CD4-positive, alpha-beta T cell treated with Interleukin-6 at 100 ng/mL for 8 hours (primary cell): ENCODE measurements around the gene CAND1.
"Not testable (repeated sequence)": the region's sequence is repeated elsewhere in the genome, so short reads cannot be mapped to it uniquely, and the experiment has no call there.

Experiments used
- DNase-seq: peaks from one replicate; pipeline ENCODE4 v3.0.0-alpha.2; 2020; ENCODE audit warnings: mixed read lengths, low spot score

Gene CAND1

GRCh38 chr12:67341086-67341485 lies 71.9 kb downstream of the CAND1 start:
- DNase-seq = not testable (repeated sequence)

- DNase-seq = no peak
These were observed 76.0 kb downstream of the CAND1 start for GRCh38 chr12:67344979-67345710.

- DNase-seq = no peak
These were observed 79.5 kb downstream of the CAND1 start for GRCh38 chr12:67348683-67349082.

GRCh38 chr12:67352682-67353081 lies 83.5 kb downstream of the CAND1 start:
- DNase-seq = no peak

GRCh38 chr12:67354322-67354721 lies 85.2 kb downstream of the CAND1 start:
- no peak for DNase-seq

GRCh38 chr12:67354966-67355365 lies 85.8 kb downstream of the CAND1 start:
- no peak for DNase-seq

- DNase-seq = peak; percentile 45
These were observed 86.5 kb downstream of the CAND1 start for GRCh38 chr12:67355428-67356379.

GRCh38 chr12:67356380-67356774 lies 87.2 kb downstream of the CAND1 start:
- DNase-seq = no peak

- DNase-seq = no peak
These were observed 88.4 kb downstream of the CAND1 start for GRCh38 chr12:67357376-67358125.

- DNase-seq = no peak
These were observed 89.7 kb downstream of the CAND1 start for GRCh38 chr12:67358781-67359338.

- no peak for DNase-seq
These were observed 93.4 kb downstream of the CAND1 start for GRCh38 chr12:67362526-67362925.

GRCh38 chr12:67364228-67364627 lies 95.1 kb downstream of the CAND1 start:
- DNase-seq = no peak

GRCh38 chr12:67365131-67365530 lies 96.0 kb downstream of the CAND1 start:
- DNase-seq = no peak

- DNase-seq = no peak
These were observed 98.7 kb downstream of the CAND1 start for GRCh38 chr12:67367843-67368242.
